ENCODE results near the gene RPS6KA5.
"Not testable (repeated sequence)": the region's sequence is repeated elsewhere in the genome, so short reads cannot be mapped to it uniquely, and the experiment has no call there.

RPS6KA5 gene

GRCh38 chr14:91060351-91061055 is at the start of gene RPS6KA5:
TSS of gene RPS6KA5 (minus strand) at chr14:91060641. CDS start at chr14:91060434, 207 bp downstream.
- peak; percentile 100 for DNase-seq

- no peak for DNase-seq
These were observed 48.6 kb upstream of the RPS6KA5 start for GRCh38 chr14:91108941-91109611.

DNA sequence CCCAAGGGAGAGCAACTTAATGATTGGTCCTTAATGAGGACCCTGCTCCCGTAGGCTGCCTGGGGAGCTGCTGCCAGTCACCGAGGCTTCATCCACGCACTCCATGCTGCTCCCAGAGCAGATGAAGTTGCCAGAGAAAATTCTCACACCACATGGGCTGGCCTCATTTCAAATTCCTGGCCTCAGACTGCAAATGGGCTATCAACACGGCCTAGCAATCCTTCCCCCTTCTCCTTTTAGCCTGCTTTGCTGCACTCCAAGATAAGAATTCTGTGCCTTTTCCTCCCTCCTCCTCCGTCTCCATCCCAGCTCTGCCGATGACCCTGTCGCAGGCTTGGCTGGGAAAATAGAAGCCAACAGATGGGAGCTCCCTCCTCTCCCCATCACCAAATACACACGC is 42.7 kb upstream of the RPS6KA5 start:
- peak; percentile 36 for DNase-seq

DNA sequence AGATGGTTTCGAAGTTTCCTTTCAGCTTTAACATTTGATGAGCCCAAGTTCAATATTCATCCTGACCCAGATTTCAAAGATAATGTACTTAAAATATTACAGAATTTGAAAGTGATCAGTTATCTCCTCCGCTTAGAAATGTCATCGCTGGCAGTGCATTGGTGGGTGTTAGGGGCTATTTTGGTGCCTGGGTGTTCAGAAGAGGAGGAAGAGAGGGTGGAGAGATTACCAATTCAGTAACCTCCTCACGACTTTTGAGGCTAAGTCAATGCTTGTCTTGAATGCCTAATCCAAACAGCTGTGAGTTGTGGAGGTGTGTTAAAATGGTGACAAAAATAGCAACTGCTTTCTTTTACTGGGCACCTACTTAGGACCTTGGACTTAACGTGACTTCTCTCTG is 39.7 kb upstream of the RPS6KA5 start:
- DNase-seq: no peak

GRCh38 chr14:91098591-91098990 is 38.1 kb upstream of the RPS6KA5 start:
- DNase-seq: no peak

DNA sequence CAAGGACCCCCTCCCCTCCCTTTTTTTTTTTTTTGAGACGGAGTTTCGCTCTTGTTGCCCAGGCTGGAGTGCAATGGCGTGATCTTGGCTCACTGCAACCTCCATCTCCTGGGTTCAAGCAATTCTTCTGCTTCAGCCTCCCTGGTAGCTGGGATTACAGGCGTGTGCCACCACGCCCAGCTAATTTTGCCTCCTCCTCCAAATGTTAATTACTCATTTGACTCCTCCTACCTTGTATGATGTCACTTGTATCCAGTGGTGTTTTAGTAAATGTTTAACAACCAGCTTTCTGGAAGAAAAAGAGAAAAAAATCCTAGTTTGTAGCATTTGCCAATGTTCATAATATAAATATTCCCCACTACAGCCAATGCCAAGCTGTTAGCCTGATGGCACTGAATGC is 37.2 kb upstream of the RPS6KA5 start:
- not testable (repeated sequence) for DNase-seq

DNA sequence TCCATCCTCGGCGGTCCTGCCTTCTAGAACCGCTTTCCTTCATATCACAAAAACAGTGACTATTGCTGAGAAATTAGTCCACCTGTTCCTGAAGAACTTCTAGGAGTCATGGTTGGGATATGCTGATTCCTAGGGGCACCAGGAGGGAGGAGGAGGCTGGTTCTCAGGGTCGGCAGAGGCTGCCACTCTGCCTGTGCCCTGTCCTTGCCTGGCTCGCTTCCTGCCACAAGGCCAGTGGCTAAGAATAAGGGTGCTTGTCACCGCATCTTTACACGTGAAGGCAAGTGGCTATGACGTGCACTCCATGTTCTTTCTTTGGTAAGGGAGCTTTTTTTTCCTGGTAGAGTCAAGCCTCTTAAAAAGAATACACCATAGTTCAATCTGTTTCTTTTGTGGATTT is 34.7 kb upstream of the RPS6KA5 start:
- DNase-seq: no peak

GRCh38 chr14:91094772-91095171 is 34.3 kb upstream of the RPS6KA5 start:
- no peak for DNase-seq

DNA sequence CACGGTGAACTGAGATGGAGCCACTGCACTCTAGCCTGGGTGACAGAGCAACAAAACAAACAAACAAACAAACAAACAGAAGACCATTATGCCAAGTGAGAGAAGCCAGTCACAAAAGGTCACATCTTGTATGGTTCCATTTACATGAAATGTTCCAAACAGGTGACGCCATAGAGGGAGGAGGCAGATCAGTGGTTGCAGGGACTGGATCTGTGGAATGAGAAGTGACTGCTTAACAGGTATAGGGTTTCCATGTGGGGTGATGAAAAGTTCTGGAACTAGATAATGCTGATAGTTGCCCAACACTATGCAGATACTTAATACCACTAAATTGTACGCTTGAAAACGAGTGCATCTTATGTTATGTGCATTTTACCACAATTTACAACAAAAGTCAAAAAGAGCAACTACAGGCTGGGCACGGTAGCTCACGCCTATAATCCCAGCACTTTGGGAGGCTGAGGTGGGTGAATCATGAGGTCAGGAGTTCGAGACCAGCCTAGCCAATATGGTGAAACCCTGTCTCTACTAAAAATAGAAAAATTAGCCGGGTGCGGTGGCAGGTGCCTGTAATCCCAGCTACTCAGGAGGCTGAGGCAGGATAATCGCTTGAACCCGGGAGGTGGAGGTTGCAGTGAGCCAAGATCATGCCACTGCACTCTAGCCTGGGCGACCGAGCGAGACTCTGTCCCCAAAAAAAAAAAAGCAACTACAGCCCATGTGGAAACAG is 33.5 kb upstream of the RPS6KA5 start:
- DNase-seq: not testable (repeated sequence)

DNA sequence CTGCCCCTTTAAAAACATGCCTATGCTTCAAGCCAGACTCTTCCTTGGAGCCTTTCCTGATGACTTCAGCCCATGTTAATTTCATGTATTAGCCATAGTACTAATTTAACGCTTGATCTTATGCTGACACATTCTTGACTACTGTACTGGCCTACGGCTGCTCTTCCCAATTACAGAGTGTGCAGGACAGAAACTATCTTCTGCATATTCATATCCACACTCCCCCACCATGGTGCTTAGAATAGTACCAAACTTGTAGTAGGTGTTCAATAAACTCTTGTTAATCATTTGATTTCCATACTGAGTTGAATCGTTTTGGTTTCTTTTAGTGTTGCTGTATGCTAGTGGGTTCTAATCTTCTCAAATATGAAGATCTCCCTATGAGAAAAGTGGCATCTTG is 31.6 kb upstream of the RPS6KA5 start:
- no peak for DNase-seq

GRCh38 chr14:91090743-91091142 is 30.3 kb upstream of the RPS6KA5 start:
- DNase-seq: no peak

DNA sequence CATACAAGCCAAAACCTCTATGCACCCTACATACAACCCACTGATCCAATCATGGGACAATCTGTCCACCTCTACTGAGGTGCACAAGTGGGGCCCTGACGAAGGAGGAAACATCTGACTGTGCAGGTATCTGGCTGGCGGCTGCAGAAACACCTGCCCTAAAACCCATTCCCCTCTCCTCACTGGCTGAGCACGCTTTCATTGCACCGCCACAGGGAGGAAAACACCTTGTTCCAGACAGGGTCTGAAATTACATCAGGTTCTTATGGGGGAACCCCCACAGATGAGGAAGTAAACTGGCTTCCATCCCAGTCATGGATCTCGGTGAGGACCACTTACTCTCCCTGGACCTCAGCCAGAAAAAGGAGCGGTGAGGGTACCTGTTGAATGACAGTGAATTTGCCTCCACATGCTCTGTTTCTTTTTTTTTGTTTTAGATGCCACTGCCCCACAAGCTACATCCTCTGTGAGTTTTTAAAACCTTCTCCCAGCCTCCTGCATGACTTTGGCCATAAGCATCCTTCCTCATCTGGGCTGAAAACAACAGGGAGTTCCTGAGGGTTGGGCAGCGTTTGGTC is 29.6 kb upstream of the RPS6KA5 start:
- no peak for DNase-seq

GRCh38 chr14:91088585-91089235 is 28.3 kb upstream of the RPS6KA5 start:
- no peak for DNase-seq

DNA sequence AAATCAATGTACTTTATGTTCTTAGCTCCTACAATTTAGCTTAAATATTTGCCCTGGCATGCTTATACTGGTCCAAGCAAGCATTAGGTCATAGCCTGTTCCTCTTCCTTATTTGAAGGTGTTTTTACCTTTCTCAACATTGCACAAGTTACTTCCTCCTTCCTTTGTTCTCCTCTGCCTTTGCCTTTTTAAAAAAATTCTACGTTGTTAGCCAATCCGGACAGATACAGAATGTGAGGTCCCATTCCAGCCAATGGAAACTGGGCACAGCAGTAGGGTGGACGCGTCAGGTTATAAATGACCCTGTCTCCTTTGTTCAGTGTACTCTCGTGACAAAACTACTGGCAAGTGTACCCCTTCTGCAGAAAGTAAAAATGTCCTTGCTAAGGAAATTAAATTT is 27.0 kb upstream of the RPS6KA5 start:
- not testable (repeated sequence) for DNase-seq

- DNase-seq: no peak
These were observed 24.1 kb upstream of the RPS6KA5 start for GRCh38 chr14:91084516-91084915.

- DNase-seq: no peak
These were observed 21.8 kb upstream of the RPS6KA5 start for GRCh38 chr14:91082282-91082681.

DNA sequence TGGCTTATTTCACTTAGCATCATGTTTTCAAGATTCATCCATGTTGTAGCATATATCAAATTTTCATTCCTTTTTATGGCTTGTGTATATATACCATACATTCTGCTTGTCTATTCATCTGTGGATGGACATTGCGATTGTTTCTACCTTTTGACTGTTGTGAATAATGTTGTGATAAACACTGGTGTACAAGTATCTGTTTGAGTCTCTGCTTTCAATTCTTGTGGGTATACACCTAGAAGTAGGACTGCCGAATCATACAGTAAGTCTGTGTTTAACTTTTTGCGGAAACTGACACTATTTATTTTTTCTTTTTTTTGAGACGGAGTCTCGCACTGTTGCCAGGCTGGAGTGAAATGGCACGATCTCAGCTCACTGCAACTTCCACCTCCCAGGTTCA is 19.6 kb upstream of the RPS6KA5 start:
- DNase-seq: no peak

- no peak for DNase-seq
These were observed 17.8 kb upstream of the RPS6KA5 start for GRCh38 chr14:91078095-91078737.

- no peak for DNase-seq
These were observed 15.1 kb upstream of the RPS6KA5 start for GRCh38 chr14:91075553-91075952.

- no peak for DNase-seq
These were observed 10.1 kb upstream of the RPS6KA5 start for GRCh38 chr14:91070572-91070971.

DNA sequence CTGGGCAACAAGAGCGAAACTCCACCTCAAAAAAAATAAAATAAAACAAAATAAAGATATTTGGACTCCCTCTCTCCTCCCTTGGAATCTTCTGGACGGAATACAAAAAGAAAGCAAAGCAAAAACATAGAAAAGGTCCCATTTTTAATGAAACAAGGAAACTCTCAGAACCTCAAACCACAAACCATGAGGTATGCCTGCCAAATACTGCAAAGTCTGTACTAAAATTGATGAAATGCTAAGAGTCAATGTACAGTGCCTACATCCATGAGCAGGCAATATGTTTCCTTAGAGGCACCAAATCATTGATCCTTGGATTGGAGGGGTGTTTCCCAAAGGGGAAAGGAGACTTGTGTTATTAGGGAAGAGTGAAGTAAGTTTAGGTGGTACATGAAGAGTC is 8.2 kb upstream of the RPS6KA5 start:
- DNase-seq: no peak

DNA sequence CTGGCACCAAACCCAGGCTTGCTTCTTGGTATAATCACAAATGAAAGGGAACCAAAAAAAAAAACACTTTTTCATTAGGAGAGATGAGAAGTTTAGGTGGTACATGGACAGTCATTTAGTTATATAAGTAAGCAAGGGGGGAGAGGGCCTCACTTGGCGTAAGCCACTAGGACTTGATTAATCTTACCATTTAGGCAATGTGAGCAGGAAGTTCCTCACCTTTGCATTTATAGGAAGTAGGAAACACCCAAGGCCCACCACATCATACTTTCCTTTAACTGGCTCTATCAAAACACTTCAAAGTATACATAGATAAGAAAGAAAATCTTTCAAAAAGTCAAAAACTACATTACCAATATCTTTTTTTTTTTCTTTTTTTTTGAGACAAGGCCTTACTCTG is 6.7 kb upstream of the RPS6KA5 start:
- no peak for DNase-seq

GRCh38 chr14:91065266-91065665 is 4.8 kb upstream of the RPS6KA5 start:
- DNase-seq: no peak
